T47D (cell line): ENCODE results near the gene ATPAF2.

Source experiments
- DNase-seq, 2 experiments: peaks; one replicate each; pipeline versions ENCODE4 v3.0.0 to v3.0.0-alpha.2; 2011 to 2012; ENCODE audit warnings: low read depth in 1 of 2, low spot score in 1 of 2
- JUND ChIP-seq: IDR thresholded peaks from 2 replicates; pipeline ENCODE4 v1.6.1; 2012; ENCODE audit warnings: low read depth
- in situ Hi-C: cut with HindIII; loops from 2 replicates; pipeline ENCODE4 v1.10.0; 2016; ENCODE audit warnings: low sequenced_read_pairs, low pct_unique_long_range_greater_than_20kb

Gene ATPAF2

DNA sequence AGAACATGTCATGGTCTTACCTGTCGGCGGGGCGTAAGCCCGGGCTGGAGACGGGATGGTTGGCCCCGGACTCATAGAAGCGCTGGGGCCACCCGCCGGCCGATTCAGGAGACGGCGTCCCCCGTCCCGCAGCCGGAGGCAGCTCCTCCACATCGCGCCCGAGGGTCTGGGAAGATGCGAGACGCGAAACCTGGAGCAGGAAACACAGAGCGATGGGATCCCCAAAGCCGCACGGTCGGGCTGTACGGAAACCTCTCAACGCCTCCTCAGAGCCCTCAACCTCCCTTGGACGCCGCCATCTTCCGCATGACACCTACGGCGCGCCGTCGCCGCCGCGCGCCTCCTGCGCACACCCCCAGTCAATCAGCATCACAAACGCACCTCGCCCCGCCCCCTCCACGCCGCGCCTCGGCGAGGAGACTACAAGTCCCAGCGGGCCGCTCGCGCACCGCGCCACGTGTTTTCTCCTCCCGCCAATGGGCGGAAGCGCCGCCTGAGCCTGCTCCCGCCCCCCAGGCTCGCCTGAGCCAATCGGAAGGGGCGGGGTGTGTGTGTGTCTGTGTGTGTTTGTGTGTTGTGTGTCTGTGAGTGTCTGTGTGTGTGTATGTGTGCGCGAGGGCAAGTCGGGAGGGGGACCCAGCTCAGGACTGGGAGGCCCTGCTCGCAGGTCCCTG lies at the start of gene ATPAF2, which contains the start of gene GID4:
TSS of gene ATPAF2 (minus strand) at position 308 of the 674 bp plus-strand sequence. CDS start at position 153, 155 bp downstream.
TSS of gene GID4 (plus strand) at position 548 of the 674 bp plus-strand sequence. CDS start at position 605, 57 bp downstream.
- in situ Hi-C loops, result no loop called here
- DNase-seq, result peak; percentile 90 to 98

DNA sequence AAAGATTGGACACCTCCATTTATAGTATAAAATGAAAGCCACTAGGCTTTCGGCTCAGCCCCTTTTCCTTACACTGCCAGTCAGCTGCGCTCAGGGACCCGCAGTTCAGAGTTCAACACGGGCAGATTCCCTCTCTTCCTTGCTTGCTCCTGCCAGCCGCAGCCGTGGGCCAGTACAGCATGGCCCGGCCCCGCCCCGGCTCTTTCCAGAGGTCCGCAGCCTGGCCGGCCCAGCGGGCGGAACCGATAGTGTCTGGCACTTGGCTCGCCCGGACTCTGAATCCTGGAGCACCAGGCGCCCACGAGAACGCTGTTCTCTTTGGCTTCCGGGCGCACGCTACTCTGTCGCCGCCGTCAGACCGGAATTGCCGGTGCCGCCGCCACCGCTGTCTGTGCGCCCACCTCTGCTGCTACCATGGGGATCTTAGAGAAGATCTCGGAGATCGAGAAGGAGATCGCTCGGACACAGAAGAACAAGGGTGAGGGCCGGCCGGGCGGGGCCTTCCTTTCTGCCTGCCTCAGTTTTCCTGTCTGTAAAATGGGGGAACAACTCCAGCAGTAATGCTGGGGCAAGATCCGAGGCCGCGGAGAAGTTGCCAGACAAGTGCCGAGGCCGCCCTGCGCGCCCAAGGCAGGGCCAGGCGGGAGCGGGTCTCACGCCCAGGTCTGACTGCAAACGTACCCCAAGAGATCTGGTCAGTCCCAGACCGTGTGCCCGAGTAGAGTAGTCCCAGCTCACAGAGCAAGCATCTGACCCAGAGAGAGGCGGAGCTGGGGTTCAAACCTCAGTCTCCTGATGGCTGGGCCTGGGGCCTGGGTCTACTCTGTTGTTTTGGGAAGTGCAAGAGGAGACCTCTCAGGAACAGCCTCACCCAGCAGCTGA lies 48.9 kb upstream of the ATPAF2 start, which contains the start of gene DRG2:
TSS of gene DRG2 (plus strand) at position 339 of the 882 bp plus-strand sequence. CDS start at position 415, 76 bp downstream.
- no peak for TF ChIP-seq JUND
- peak; percentile 80 to 92 for DNase-seq
- in situ Hi-C loops, result no loop called here

More for the DNA sequence above, at the start of gene ATPAF2, which contains the start of gene GID4:
- no peak for TF ChIP-seq JUND

GRCh38 chr17:18084256-18084655 lies 45.3 kb upstream of the ATPAF2 start:
- in situ Hi-C loops, result no loop called here
- no peak for DNase-seq
- TF ChIP-seq JUND, result no peak

GRCh38 chr17:18079543-18079942 lies 40.6 kb upstream of the ATPAF2 start:
- in situ Hi-C loops, result no loop called here
- no peak for TF ChIP-seq JUND
- DNase-seq, result no peak

DNA sequence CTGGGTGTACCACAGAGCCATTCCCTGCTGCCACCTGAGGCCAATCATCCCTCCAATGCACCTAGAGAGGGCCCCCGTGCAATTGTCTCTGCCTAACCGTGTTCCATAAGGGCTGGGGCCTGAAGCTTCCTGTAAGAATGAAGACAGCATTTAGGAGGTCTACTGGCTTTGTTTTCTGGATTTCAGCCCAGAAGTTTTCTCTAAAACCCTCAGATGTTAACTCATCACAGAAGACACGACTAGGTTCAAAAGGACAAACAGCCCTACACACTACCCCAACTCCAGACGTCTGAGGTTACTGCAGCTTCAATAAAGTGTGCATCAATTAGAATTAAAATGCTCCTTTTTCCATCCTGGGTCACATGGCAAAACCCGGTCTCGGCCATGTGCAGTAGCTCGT lies 38.0 kb upstream of the ATPAF2 start:
- DNase-seq, result no peak
- in situ Hi-C loops, result no loop called here
- no peak for TF ChIP-seq JUND

- no peak for DNase-seq
- in situ Hi-C loops, result no loop called here
- TF ChIP-seq JUND, result no peak
Observed at GRCh38 chr17:18074566-18075272, 35.8 kb upstream of the ATPAF2 start.

DNA sequence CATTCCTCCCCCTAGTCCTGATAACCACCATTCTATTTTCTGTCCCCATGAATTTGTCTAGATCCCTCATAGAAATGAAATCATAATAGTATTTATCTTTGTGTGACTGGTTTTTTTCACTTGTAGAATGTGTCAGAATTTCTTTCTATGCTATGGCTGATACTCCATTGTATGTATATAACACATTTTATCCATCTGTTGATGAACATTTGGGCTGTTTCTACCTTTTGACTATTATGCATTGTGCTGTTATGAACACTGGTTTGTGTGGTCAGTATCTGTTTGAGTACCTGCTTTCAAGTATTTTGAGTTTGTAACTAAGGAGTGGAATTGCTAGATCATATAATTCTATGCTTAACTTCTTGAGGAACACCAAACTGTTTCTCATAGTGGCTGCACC lies 32.8 kb upstream of the ATPAF2 start:
- in situ Hi-C loops, result no loop called here
- TF ChIP-seq JUND, result no peak
- no peak for DNase-seq

DNA sequence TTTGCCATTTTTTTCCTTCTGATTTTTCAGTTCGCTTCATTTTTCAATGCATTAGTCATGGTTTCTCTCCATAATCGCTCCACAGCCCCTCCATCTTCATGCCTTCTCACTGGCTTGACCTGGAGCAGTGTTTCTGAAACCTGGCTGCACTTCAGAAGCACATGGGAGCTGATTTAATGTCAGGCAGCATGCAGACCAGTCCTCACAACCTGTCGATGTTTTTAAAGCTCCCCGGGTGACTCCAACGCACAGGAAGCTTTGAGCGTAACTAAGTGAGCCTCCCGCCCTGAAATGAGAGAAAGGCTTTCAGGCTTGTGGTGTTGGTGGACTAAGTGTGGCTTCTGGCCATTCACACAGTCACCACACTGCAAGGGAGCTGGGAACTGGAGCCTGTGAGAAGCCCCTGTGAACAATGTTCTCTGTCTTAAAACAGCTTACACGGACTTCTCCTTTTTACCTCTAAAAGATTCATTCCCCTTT lies 31.9 kb upstream of the ATPAF2 start:
- DNase-seq, result no peak
- TF ChIP-seq JUND, result no peak
- in situ Hi-C loops, result no loop called here

GRCh38 chr17:18069101-18069500 lies 30.1 kb upstream of the ATPAF2 start:
- no peak for TF ChIP-seq JUND
- in situ Hi-C loops, result no loop called here
- no peak for DNase-seq

DNA sequence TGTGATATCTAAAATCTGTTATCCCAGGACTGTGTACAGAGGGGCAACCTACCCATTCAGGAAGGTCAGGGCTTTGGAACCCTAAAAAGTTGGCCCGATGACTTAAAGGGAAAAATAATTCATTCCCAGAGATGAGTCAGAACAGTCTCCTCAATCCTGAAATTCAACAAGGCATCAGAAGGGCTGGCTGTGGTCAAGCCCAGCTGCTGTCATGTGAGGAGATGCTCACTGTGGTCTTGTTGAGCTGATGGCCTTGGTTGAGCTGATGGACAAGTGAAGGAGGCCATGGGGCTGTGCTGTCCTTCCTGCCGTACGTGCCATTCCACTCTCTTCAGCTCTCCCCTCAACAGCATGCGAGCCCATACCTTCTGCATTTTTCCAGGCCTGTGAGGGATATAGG lies 27.9 kb upstream of the ATPAF2 start:
- DNase-seq, result no peak
- in situ Hi-C loops, result no loop called here
- no peak for TF ChIP-seq JUND

DNA sequence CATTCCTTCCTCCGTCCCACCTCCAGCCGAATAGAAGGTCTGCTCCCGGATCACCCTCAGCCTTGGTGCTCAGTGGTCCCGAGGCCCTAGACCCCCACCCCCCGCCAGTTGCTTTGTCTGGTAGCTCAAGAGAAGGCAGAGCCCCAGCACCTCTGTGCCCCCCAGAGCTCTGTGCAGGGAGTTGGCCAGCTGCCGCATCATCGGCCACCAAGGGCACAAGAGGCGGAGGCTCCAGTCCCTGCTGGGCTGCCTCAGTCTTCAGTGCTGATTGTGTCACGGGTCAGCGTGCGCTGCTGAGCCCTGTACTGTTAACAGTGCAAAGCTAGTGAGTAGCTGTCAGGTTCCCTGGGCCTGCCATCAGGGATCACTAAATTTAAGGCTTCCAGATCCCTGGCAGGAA lies 26.6 kb upstream of the ATPAF2 start:
- in situ Hi-C loops, result no loop called here
- no peak for DNase-seq
- TF ChIP-seq JUND, result no peak

GRCh38 chr17:18064053-18064452 lies 25.1 kb upstream of the ATPAF2 start:
- TF ChIP-seq JUND, result no peak
- in situ Hi-C loops, result no loop called here
- DNase-seq, result no peak
